CD4-positive, alpha-beta T cell treated with Interleukin-15 for 1 hour (primary cell): ENCODE data around the gene LACTB.

ENCODE experiments used
- DNase-seq: peaks from one replicate; pipeline ENCODE4 v3.0.0-alpha.2; 2020

The LACTB gene

DNA sequence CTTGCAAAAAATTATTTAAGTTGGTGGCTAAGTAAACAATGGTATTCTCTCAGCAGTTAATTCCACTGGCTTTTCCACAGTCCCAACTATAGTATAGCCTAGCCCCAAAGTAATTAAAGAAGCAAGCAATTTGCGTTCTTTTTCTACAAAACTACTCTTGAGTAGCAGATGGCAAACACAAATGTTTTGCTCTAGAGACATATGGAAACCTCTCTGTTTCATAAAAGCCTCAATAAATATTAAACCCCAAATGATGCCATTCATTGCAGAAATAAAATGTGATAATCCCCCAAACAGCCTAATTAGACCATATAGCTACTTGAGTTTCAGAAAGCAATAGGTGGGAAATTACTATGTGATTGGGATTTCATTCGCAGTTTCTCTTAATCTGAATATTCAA, 59.1 kb downstream of the LACTB start:
- DNase-seq, result no peak

DNA sequence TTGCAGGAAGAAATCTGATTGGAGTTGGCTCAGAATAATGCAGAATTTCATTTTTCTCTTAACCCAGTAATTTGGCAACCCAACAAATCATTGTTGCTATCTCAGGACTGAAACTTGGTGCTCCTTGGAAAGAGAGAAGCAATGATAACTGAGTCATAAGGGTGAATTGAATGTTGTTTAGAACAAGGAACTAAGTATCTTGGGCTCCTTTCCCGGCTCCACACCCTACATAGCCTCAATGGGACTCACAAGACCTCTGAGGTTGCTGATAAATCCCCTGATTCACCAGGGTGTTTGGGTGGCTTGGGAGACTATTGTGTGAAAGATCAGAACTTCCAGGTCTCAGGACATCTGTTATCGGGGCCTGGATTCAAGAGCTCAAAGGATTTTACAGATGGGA, 60.0 kb downstream of the LACTB start:
- no peak for DNase-seq

DNA sequence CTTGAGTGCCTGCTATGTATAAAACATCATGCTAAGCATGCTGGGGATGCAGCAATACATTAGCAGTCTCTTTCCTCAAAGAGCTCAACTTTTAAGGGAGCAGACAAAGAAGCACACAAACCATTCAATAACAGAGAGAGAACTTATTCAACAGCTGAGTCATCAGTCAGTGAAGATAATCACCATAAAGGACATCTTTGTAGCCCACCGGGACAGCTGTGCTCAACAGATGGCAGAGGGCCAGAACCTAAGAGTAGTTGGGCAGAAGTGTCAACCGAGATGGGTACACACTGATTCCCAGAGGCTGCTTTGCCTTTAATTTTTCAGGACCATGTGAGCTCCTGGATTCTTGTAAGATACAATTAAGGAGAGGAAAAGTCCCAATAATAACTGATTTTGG, 63.5 kb downstream of the LACTB start:
- DNase-seq, result no peak

DNA sequence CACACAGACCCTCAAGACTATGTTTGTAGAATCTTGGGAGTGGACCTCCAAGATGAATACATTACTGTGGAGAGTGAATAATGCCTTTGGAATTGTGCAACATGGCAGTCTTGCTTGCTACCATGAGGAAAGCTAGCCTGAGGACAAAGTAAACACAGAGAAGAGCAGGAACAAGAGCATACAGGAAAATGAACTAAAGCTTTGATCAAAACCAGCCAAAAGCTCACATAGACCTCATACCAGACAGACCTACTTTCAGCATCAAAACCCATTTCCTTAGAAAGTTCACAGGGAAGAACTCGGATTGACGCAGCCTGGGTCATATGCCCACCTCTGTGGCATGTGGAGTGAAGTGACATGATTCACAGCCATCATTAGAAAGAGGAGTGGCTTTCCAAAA, 64.4 kb downstream of the LACTB start:
- no peak for DNase-seq

DNA sequence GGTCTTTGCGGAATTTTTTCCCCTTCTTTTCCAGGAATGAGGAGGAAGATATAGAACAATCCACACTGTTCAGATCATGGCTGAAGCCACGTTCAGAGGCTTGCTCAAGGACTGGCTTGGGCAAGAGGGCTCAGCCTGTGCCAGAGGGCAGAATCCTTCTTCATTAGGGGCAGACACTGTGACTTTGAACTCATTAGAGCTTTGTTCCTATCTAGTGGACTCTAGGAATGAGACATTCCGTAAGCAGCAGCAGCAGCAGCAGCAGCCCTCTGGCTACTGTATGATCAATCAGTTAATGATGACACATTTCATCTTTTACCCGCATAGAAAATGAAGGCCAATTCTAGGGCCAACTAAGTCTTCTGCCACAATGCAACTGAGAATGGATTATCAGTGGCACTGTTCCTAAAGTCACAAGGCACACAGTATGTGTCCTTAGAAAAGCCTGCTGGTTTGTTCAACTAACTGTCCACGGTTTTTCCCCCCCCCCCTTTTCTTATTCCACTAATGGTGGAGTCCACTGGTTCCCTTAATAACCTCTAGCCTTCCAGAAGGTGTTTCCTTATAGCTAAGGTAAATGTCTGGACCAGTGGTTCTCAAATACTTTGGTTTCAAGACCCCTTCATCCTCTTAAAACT, 66.0 kb downstream of the LACTB start:
- no peak for DNase-seq

DNA sequence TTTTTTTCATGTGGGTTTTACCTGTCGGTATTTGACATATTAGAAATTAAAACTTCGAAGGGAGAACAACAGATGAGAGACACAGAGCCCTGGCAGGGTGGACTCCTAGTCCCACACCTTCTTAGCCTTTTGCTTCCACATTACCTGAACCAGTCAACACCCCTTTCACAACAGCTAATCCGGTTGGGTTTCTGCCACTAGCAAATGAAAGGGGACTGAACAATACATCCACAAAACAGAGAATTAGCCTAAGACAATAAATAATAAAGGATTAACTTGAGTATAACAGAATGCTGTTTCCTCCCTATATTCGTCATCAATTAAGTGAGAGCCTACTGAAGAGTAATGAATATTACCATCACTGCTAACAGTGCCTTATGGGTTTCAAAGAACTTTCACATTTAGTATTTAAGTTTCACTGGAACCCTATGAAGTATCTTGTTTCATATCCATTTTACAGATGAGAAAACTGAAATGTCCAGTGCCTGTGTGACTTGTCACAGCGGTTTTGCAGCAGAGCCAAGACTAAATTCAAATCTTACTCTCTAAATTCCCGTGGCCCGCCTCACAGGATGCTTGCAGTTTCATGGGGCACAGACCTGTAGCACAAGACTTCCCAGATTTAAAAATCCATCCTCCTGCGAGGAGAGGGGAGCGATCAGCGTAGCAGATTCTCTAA, 66.7 kb downstream of the LACTB start:
- DNase-seq, result no peak

DNA sequence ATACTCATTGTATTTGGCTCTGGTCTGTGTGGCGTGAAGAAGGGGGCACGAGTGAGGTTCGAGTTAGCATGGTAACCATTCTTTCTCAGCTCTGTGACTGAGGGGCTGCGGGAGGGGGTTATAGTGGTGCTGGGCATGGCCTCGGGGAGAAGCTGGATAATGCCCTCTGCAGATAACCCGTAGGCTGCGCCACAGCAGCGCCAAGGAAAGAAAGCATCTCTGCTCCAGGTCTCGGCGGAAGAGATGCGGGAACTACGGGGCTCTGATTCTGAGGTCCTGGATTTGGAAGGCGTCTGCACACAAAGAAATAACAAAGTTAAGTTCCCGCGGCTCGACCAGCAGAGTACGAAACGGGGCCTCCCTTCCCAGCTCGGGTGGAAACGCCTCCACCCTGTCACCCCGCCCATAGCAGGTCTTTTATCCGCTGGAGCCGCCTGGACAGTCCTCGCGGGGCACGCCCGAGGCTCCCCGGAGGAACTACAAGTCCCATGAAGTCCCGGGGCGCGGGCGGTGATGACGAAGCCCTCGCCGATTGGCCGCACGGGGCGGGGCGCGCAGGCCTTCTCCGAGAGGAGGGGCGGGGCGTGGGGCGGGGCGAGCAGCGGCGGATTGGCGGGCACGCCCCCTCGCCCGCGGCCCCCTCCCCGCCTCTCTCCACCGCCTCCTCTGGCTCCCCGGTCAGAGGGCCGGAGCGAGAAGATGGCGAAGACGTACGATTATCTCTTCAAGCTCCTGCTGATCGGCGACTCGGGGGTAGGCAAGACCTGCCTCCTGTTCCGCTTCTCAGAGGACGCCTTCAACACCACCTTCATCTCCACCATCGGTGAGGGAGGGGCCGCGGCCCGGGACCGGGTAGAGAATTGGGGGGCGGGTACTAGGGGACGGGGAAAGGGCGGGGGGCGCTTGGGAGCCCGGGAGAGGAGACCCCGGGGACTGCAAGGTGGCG, 67.5 kb downstream of the LACTB start, which contains the start of gene RAB8B:
RAB8B (plus strand) TSS at position 681 of the 946 bp plus-strand sequence; CDS start at position 700, 19 bp downstream.
- peak; percentile 95 for DNase-seq

DNA sequence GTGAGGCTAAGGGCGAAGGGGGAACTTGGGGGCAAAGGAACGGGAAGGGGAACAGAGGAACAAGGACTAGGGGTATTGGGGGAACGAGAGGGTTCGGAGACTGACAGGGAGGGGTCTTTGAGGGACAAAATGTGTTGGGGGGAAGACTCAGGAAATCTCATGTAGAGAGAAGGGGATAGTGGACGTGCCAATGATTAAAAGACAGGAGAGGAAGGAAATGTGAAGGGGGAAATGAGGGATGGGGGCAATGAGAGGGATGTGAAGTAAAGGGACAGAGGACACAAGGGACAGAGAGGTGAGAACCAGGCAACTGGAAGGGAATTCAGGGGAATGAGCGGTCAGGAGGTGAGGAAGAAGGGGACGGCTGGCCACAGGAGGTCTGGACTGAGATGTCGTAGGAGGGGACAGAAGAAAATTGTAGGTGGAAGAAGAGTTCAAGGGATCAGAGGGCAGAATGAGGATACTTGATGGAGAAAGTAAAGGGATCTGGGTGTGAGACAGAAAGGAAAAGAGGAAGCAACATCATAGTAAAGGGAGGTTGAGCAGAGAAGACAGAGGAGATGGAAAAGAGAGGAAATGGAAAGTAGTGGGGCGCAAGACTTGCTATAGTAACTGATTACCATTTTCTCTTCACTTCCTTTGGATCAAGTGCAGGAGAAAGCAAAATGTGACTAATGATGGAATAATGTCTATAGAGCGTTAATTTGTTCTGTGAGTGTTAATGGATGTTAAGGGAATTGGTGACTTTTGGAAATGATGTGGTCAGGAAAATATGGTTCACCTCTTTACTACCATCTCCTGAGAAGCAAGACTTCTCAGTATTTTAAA, 68.5 kb downstream of the LACTB start:
- no peak for DNase-seq

DNA sequence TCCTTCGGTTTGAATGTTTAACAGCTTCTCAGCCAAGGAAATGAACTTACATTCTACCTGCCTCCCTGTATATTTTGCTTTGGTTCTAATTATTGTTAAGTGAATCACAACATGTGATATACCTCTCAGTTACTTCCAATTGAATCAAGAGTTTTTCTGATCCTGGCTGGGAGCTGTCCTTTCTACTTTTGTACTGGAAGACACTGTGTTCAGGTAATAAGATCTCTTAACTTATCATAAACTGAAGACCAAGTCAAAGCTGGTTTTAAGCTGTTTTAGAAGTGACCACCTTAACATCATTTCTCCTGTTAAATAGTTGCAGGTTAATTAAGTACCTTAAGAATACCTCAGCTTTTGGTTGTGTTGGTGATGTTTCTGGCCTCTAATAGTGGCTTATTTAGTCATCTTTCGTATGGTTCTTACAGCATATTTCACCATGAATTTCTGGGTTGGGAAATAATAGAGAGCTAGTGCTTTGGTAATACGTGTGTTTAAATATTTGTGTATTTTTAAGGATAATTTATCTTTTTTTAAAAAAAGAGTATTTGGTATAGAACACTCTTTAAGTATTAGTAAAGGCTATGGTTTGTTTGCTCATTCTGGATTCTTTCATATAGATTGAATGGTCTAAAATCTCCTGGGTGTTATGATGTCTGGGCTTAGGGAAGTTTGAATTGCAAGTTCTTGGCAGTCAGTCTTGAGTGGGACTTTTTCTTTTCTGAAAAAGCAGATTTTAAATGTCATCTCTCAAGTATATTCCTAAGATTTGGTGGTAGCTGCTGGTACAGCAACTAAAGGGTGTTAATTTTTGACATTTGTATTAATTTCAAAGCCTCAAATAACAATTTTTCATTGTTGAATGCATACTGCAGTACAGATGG, 69.3 kb downstream of the LACTB start:
- DNase-seq, result no peak
